ENCODE results near the gene ZNF787. TPM values are rescaled to one million over a fixed set of nuclear protein-coding genes. Genes with fewer than 3 reads are reported as not detected.

Gene ZNF787
- total RNA-seq, 4 donors from 2014 or later, result 24.9 to 53.1 (median 27.4) TPM

DNA sequence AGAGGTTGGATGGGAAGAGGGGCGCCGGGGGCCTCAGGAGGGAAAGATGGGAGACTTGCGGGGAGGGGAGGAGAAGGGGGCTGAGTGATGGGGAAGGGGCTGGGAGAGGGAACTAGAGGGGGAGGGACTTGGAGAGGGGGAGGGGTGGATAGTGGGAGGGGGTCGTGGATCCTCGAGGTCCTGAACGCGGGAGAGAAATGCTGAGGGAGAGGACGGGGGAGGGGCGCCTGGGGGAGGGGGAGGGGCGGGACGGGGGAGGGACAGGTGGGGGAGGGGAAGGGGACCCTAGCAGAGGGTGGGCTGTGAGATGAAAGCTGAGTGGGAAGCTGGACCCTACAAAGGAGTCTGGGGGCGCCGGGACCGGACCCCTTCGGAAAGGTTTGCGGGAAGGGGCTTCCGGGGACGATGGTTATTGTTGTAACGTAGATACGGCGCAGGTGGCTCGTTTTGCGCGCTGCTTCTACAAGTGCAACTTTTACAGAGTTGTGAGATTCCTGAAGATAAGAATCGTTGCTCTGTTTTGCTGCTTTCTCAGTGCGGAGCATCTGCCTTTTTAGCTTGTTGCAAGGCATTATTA lies 20.4 kb upstream of the ZNF787 start:
- intact Hi-C loops (cut with DNase I; ENCODE audit: low total_unique reads), result loop anchor here (1.0 kb wide), 1 partner anchor 20 kb away; the partner anchor contains the start of gene ZNF787
- WGBS, 2 donors (ENCODE audit: low coverage in 1 of 2), result 0 to 2% methylated on average over 1 to 21 of the region's 26 CpGs
- Histone ChIP-seq H3K9me3 (no peaks in the 10 kb centered on the region), H3K36me3 (peaks cover 0 to 2% (median 0%) of the 10 kb centered on the region in 4 donors), H3K27me3 (no peaks in the 10 kb centered on the region), H3K4me3 (peak overlapping the region; percentile 36 to 64 (median 55)), H3K4me1 (peaks cover 0 to 50% (median 29%) of the 10 kb centered on the region in 4 donors), H3K27ac (peak overlapping the region; percentile 88 to 93 (median 91))
- no peak for TF ChIP-seq CTCF (IDR thresholded peaks at IDR 0.05)
- no peak for TF ChIP-seq EP300 (IDR thresholded peaks at IDR 0.05; ENCODE audit: low read depth)
- no peak for TF ChIP-seq POLR2A (IDR thresholded peaks at IDR 0.05)
- no peak for TF ChIP-seq POLR2AphosphoS5 (IDR thresholded peaks at IDR 0.05)
- in situ Hi-C loops (cut with MboI; ENCODE audit: low pct_ligation_motif_present in 1 of 4, low pct_unique_long_range_greater_than_20kb in 1 of 4, low sequenced_read_pairs in 3 of 4), result no loop called here
- DNase-seq, result peak; percentile 29

- 0 to 1% methylated on average over 1 to 50 of the region's 56 CpGs for WGBS, 2 donors (ENCODE audit: low coverage in 1 of 2)
- Histone ChIP-seq H3K9me3 (no peaks in the 10 kb centered on the region), H3K27ac (peak within 1 kb of the TSS; percentile 88 to 93 (median 91)), H3K4me1 (peaks cover 0 to 50% (median 29%) of the 10 kb centered on the region in 4 donors), H3K36me3 (no peaks in the 10 kb centered on the region), H3K4me3 (peak within 1 kb of the TSS; percentile 36 to 64 (median 55)), H3K27me3 (no peaks in the 10 kb centered on the region)
- DNase-seq, result peak; percentile 100
- in situ Hi-C loops (cut with MboI; ENCODE audit: low pct_ligation_motif_present in 1 of 4, low pct_unique_long_range_greater_than_20kb in 1 of 4, low sequenced_read_pairs in 3 of 4), result no loop called here
- intact Hi-C loops (cut with DNase I; ENCODE audit: low total_unique reads), result loop anchor here (1.0 kb wide), 1 partner anchor 19 kb away; the partner anchor contains the start of gene ZNF787
- TF ChIP-seq POLR2AphosphoS5 (IDR thresholded peaks at IDR 0.05), result peak; percentile 51 to 72 (median 63)
- peak; percentile 27 for TF ChIP-seq POLR2A (IDR thresholded peaks at IDR 0.05)
- no peak for TF ChIP-seq CTCF (IDR thresholded peaks at IDR 0.05)
- TF ChIP-seq EP300 (IDR thresholded peaks at IDR 0.05; ENCODE audit: low read depth), result no peak
These were observed 19.7 kb upstream of the ZNF787 start, which contains the start of gene ZNF444 for GRCh38 chr19:56140583-56141416. TSS of gene ZNF444 (plus strand) at chr19:56141287. CDS start at chr19:56146912, 5,625 bp downstream.

DNA sequence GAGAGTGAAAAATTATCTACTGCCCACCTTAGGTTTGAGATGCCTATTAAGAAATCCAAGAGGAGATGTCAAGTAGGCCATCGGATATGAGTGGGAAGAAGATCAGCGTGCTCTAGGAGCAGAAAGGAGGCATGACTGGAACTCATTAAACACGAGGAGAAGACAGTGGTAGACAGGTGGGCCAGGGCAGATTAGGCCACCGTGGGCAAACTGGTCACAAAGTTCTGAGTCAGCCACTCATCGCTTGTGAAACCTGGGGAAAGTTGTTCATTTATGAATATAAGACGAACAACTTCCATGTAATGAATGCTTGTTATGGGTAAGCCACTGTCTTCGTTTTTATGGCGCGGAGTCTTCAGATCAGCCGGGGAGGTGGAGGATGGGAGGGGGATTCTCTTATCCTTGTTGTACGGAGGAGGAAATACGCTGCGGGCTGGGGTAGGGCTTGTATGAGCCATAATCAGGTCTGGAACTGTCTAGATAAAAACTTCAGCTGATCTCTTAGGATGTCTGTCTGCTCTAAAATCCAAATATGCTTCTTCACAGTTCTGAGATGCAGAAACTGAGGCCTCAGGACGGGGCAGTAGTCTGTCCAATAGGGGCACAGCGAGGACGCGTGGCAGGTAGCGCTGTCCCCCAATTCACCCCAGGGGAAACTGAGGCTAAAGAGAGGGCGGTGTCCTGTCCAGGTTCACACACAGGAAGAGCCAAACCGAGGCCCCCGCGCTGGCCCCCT lies 18.9 kb upstream of the ZNF787 start:
- in situ Hi-C loops (cut with MboI; ENCODE audit: low pct_ligation_motif_present in 1 of 4, low pct_unique_long_range_greater_than_20kb in 1 of 4, low sequenced_read_pairs in 3 of 4) (no loop called here), intact Hi-C loops (cut with DNase I; ENCODE audit: low total_unique reads) (no loop called here)
- no peak for DNase-seq
- TF ChIP-seq POLR2AphosphoS5 (IDR thresholded peaks at IDR 0.05) (no peak), POLR2A (IDR thresholded peaks at IDR 0.05) (peak; percentile 51)
- peak overlapping the region; percentile 36 to 64 (median 54) for H3K4me3 ChIP-seq
- no peaks in the 10 kb centered on the region for H3K36me3 ChIP-seq
- peaks cover 0 to 54% (median 31%) of the 10 kb centered on the region in 4 donors for H3K4me1 ChIP-seq
- H3K27me3 ChIP-seq, result no peaks in the 10 kb centered on the region
- peak overlapping the region; percentile 88 to 93 (median 91) for H3K27ac ChIP-seq
- no peaks in the 10 kb centered on the region for H3K9me3 ChIP-seq
- WGBS, 2 donors (ENCODE audit: low coverage in 1 of 2), result 17 to 29% methylated on average over 7 to 19 of the region's 22 CpGs

- H3K27ac ChIP-seq, result peak overlapping the region; percentile 72 to 81 (median 76)
- no peaks in the 10 kb centered on the region for H3K27me3 ChIP-seq
- no peak for TF ChIP-seq POLR2A (IDR thresholded peaks at IDR 0.05)
- peaks cover 0 to 56% (median 27%) of the 10 kb centered on the region in 4 donors for H3K4me1 ChIP-seq
- no peaks in the 10 kb centered on the region for H3K36me3 ChIP-seq
- H3K9me3 ChIP-seq, result no peaks in the 10 kb centered on the region
- in situ Hi-C loops (cut with MboI; ENCODE audit: low pct_ligation_motif_present in 1 of 4, low pct_unique_long_range_greater_than_20kb in 1 of 4, low sequenced_read_pairs in 3 of 4) (no loop called here), intact Hi-C loops (cut with DNase I; ENCODE audit: low total_unique reads) (no loop called here)
- WGBS, 2 donors (ENCODE audit: low coverage in 1 of 2), result 31 to 35% methylated on average over 2 to 3 of the region's 3 CpGs
- DNase-seq, result no peak
- H3K4me3 ChIP-seq, result no peak overlapping the region
These were observed 17.0 kb upstream of the ZNF787 start for GRCh38 chr19:56138069-56138468.
